ENCODE measurements around the gene MCRS1. TPM values are rescaled to one million over a fixed set of nuclear protein-coding genes. Genes with fewer than 3 reads are reported as not detected.

MCRS1 gene
- total RNA-seq, 1 donor from 2014 or later: 62.4 TPM

DNA sequence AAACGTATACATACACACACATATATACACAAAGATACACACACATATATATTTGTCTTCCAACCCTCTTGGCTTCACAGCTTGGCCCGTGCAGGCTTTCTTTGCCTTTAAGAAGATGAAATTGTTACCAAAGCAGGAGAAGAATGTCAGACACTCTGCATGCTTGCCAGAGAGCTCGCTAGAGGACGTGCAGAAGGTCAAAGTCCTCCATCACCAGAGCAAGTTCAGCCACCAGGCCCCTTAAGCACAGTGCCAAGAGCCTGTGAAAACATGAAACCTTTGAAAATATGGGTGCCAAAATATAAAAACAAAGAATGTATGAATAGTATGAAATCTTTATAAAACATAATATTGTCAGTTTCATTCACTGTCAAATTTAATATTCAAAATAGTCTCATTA is 14.9 kb upstream of the MCRS1 start:
- no peak overlapping the region for H3K4me3 ChIP-seq (ENCODE audit: low read depth, low read length)
- TF ChIP-seq, protein P1, sequence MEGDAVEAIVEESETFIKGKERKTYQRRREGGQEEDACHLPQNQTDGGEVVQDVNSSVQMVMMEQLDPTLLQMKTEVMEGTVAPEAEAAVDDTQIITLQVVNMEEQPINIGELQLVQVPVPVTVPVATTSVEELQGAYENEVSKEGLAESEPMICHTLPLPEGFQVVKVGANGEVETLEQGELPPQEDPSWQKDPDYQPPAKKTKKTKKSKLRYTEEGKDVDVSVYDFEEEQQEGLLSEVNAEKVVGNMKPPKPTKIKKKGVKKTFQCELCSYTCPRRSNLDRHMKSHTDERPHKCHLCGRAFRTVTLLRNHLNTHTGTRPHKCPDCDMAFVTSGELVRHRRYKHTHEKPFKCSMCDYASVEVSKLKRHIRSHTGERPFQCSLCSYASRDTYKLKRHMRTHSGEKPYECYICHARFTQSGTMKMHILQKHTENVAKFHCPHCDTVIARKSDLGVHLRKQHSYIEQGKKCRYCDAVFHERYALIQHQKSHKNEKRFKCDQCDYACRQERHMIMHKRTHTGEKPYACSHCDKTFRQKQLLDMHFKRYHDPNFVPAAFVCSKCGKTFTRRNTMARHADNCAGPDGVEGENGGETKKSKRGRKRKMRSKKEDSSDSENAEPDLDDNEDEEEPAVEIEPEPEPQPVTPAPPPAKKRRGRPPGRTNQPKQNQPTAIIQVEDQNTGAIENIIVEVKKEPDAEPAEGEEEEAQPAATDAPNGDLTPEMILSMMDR (conservative IDR thresholded peaks at IDR 0.05; ENCODE audit: low read depth, low read length): no peak
- no peak for DNase-seq (ENCODE audit: low read depth)

DNA sequence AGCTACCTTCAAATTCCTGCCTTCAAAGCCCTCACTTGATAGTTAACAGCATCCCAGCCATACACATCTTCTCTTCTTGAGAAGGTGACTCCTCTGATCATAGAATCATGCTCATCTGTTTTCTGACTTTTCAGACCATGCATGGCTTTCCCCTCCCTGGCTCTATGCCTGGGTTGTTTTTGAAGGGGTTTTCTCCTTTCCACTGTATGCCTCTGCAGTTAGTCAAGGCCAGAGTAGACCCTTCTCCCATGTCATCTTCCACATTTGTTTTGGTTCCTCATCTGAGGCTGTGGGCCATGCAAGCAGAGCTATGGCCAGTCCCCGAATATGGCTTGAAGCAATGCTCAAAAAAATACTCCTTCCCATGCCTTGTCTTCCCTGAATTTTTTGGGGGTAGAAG is 14.3 kb upstream of the MCRS1 start:
- TF ChIP-seq, protein P1 (conservative IDR thresholded peaks at IDR 0.05; ENCODE audit: low read depth, low read length): no peak
- no peak for DNase-seq (ENCODE audit: low read depth)
- H3K4me3 ChIP-seq (ENCODE audit: low read depth, low read length): no peak overlapping the region

DNA sequence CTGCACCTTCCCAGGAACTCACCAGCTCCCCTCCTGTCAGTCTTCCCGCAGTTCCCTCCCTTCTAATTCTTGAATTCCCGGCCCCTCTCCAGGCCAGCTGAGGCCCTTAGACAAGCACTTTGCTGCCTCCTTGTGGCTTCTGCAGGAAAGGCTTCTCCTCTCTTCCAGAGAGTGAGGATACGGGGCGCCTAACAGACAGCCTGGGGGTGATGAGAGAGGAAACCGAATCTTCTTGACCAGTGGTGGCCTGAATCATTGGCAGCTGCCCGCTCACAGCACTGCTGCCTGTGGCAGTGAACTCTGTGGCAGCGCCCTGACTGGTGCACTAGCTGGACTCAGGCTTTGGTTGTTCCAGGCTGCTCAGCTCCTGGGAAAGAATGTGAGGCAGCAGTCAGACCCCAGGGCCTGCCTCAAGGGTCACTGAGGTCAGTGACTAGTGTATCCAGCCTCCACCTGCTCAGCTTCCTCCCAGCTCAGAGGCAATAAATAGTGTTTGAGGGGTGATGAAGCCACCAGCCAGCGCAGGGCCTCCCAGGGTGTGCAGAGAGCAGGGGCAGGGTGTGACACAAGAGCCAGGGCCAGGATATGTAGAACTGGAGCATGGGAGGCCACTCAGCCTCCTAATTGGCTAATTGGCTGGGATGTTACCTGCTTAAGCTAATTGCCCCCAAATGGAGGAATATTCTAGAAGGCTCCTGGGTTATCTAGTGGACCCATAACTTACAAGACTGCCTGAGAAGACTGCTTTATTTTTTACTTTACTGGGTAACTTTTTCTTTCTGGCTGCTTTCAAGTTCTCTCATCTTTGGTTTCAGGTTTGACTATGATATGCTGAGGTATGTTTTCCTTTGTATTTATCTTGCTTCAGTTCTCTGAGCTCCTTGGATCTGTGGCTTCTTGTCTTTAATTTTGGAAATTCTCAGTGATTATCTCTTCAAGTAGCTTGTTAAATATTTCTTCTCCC is 12.9 kb upstream of the MCRS1 start:
- DNase-seq (ENCODE audit: low read depth): peak; percentile 47
- no peak overlapping the region for H3K4me3 ChIP-seq (ENCODE audit: low read depth, low read length)
- TF ChIP-seq, protein P1 (conservative IDR thresholded peaks at IDR 0.05; ENCODE audit: low read depth, low read length): peak; percentile 96

DNA sequence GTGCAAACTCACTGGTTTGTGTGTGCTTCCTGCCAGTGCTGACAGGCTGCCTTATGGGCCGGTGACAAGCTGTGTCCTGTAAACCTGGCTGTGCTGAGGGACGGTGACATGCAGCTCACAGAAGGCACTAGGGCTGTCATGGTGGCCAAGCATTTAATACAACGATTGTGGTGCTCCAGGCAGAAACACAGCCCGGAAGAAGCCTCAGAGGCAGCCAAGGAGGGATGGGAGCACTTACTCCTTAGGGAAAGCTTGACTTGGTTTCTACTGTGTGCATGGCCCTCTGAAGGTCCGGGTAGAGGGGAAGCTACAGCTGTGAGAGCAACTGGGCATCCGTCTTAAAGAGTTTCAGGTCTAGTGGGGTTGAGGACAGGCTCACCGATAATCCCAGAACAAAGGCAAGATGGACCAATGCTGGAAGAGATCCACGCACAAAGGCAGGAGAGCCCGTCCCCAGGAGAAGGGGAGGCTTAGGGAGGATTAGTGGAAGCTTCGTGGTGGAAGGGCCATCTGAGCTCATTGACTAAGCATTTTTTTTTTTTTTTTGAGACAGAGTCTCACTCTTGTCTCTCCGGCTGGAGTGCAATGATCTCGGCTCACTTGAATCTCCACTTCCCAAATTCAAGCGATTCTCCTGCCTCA is 10.7 kb upstream of the MCRS1 start:
- TF ChIP-seq, protein P1 (conservative IDR thresholded peaks at IDR 0.05; ENCODE audit: low read depth, low read length): no peak
- no peak for DNase-seq (ENCODE audit: low read depth)
- H3K4me3 ChIP-seq (ENCODE audit: low read depth, low read length): no peak overlapping the region

DNA sequence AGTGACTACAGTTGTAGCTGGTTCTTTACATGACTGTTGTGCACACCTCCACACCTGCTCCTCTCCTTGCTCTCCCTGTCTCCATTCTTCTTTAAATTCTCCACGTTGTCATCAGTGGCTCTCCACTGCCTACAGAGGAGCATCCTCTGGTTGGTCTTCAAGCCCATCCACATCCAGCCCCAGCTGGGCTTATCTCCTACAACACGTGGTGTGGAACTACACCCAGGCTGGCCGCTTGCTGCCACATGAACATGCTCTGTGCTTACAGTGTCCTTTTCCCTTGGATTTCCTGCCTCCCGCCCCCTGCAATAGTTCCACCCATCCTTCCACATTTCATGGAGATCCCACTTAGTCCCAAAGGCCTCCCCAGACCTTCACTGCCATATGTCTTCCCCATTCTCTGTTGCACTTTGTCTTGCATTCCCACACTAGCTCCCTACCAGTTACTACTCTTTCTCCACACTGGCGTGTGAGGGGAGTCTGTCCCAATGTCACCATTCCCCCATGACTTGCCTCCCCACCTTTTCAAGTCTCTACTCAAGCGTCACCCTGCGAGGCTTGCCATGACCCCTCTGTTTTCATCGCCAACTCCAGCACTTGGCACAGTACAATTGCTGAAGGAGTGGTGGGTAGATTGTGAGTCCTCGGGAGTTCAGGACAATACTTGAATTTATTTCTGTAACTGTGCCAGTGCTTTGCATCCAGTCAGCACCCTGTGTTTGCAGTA is 9.8 kb upstream of the MCRS1 start:
- DNase-seq (ENCODE audit: low read depth): no peak

DNA sequence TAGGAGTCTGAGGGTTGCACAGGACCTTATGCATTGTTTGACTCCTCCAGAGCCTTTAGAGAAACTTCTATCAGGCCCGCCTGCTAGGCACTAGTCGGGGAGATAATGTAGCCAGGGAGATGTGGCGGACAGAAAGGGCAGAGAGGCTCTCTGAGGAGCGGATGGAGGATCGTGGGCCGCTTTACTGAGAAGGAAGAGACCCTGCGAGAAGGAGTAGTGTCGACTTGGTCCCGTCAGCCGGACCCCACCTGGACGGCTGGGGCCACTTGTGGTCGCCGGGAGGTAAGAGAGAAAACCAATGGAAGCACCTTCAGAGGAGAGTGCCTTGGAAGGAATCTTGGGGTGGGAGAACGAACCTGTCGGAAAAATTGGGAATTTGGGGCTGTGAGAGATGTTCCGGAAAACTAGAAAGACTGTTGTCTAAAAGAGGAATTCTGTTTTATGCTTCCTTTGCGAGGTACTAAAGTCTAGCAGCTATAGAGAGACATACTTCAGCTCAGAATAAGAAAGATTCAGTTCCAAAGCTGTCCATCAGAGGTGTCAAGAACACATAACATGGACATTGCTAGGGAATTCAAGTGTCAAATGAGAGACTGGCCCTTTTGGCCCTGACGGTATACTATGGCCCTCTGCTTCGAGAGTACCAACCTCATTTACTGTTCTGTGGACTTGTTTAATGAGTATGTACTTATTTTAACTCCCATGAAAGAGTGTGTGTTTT is 660 bp upstream of the MCRS1 start:
- H3K4me3 ChIP-seq (ENCODE audit: low read depth, low read length): peak overlapping the region; percentile 71
- TF ChIP-seq, protein P1 (conservative IDR thresholded peaks at IDR 0.05; ENCODE audit: low read depth, low read length): no peak
- DNase-seq (ENCODE audit: low read depth): no peak

More for the DNA sequence above, 9.8 kb upstream of the MCRS1 start:
- TF ChIP-seq, protein P1 (conservative IDR thresholded peaks at IDR 0.05; ENCODE audit: low read depth, low read length): no peak
- H3K4me3 ChIP-seq (ENCODE audit: low read depth, low read length): no peak overlapping the region

Data from epithelial cell of proximal tubule (primary cell).